IMR-90 (cell line): ENCODE results near the gene PSKH1.

Experiments
- CEBPB ChIP-seq: IDR thresholded peaks from 2 replicates; pipeline ENCODE4 v1.6.1; 2012; ENCODE audit warnings: low read depth, low read length, improper control_type of control experiment
- CHD1 ChIP-seq: IDR thresholded peaks from 2 replicates; pipeline ENCODE4 v1.6.1; 2012; ENCODE audit warnings: low read depth, low read length, improper control_type of control experiment
- MAFK ChIP-seq: IDR thresholded peaks from 2 replicates; pipeline ENCODE4 v1.6.1; 2012; ENCODE audit warnings: low read depth, low read length, improper control_type of control experiment
- MAZ ChIP-seq: IDR thresholded peaks from 2 replicates; pipeline ENCODE4 v1.6.1; 2012; ENCODE audit warnings: low read depth, mild to moderate bottlenecking, low read length, improper control_type of control experiment, moderate library complexity, borderline replicate concordance
- NFE2L2 ChIP-seq: fragments of 150-350 bp; IDR thresholded peaks from 2 replicates; pipeline ENCODE4 v1.6.1; 2016; ENCODE audit warnings: low read depth, mild to moderate bottlenecking, low read length
- POLR2A ChIP-seq: IDR thresholded peaks from 2 replicates; pipeline ENCODE4 v1.6.1; 2012; ENCODE audit warnings: mild to moderate bottlenecking, low read depth, low read length
- RAD21 ChIP-seq: IDR thresholded peaks from 2 replicates; pipeline ENCODE4 v1.6.1; 2012; ENCODE audit warnings: low read length, improper control_type of control experiment
- SMC3 ChIP-seq: fragments of 150-350 bp; IDR thresholded peaks from 2 replicates; pipeline ENCODE4 v1.6.1; 2016; ENCODE audit warnings: low read depth, mild to moderate bottlenecking, antibody characterized with exemption, low read length, moderate library complexity
- TF ChIP-seq, protein P1 (sequence below): conservative IDR thresholded peaks from 2 replicates; pipeline ENCODE4 v1.5.1; 2012; ENCODE audit warnings: mild to moderate bottlenecking, low read depth, low read length, improper control_type of control experiment

GRCh38 chr16:67964477-67965131 is 71.5 kb downstream of the PSKH1 start:
- TF ChIP-seq, protein P1, sequence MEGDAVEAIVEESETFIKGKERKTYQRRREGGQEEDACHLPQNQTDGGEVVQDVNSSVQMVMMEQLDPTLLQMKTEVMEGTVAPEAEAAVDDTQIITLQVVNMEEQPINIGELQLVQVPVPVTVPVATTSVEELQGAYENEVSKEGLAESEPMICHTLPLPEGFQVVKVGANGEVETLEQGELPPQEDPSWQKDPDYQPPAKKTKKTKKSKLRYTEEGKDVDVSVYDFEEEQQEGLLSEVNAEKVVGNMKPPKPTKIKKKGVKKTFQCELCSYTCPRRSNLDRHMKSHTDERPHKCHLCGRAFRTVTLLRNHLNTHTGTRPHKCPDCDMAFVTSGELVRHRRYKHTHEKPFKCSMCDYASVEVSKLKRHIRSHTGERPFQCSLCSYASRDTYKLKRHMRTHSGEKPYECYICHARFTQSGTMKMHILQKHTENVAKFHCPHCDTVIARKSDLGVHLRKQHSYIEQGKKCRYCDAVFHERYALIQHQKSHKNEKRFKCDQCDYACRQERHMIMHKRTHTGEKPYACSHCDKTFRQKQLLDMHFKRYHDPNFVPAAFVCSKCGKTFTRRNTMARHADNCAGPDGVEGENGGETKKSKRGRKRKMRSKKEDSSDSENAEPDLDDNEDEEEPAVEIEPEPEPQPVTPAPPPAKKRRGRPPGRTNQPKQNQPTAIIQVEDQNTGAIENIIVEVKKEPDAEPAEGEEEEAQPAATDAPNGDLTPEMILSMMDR: no peak
- TF ChIP-seq NFE2L2: no peak
- TF ChIP-seq MAZ: no peak
- no peak for TF ChIP-seq SMC3
- no peak for TF ChIP-seq CEBPB
- no peak for TF ChIP-seq CHD1
- no peak for TF ChIP-seq POLR2A
- TF ChIP-seq RAD21: no peak
- TF ChIP-seq MAFK: no peak
